Skin epidermis (tissue), 12 donors: ENCODE measurements around the gene SYNGR3.

ENCODE experiments used
- H3K27ac ChIP-seq, 21 experiments: fragments of 200-600 bp; sonication (generic) in 11 of 21; one replicate each; pipeline ENCODE4 v1.5.0; 2020; ENCODE audit warnings: mild to moderate bottlenecking in 3 of 21, inconsistent platforms in 2 of 21, moderate library complexity in 2 of 21
- H3K4me3 ChIP-seq, 7 experiments: fragments of 200-600 bp; sonication (generic) in 2 of 7; one replicate each; pipeline ENCODE4 v1.5.0; 2020; ENCODE audit warnings: inconsistent platforms in 2 of 7, mild to moderate bottlenecking in 2 of 7, moderate library complexity in 1 of 7

Gene SYNGR3

GRCh38 chr16:2022723-2023091 is 32.9 kb downstream of the SYNGR3 start:
- Histone ChIP-seq H3K27ac (peak overlapping the region in 3 of 21 experiments; percentile 21 to 48 (median 45)), H3K4me3 (peak overlapping the region in 6 of 7 experiments; percentile 3 to 24 (median 14))

GRCh38 chr16:2023092-2024031 is 33.6 kb downstream of the SYNGR3 start:
- peak overlapping the region in 17 of 21 experiments; percentile 21 to 85 (median 59) for H3K27ac ChIP-seq
- H3K4me3 ChIP-seq, result peak overlapping the region in 6 of 7 experiments; percentile 3 to 24 (median 14)

GRCh38 chr16:2024032-2024420 is 34.3 kb downstream of the SYNGR3 start:
- H3K4me3 ChIP-seq, result no peak overlapping the region

GRCh38 chr16:2025251-2025650 is 35.5 kb downstream of the SYNGR3 start:
- Histone ChIP-seq H3K4me3 (no peak overlapping the region), H3K27ac (no peak overlapping the region)

More at GRCh38 chr16:2024032-2024420, 34.3 kb downstream of the SYNGR3 start:
- peak overlapping the region in 13 of 21 experiments; percentile 22 to 85 (median 59) for H3K27ac ChIP-seq

GRCh38 chr16:2025878-2026460 is 36.2 kb downstream of the SYNGR3 start:
- Histone ChIP-seq H3K4me3 (peak overlapping the region in 5 of 7 experiments; percentile 9 to 69 (median 54)), H3K27ac (peak overlapping the region in 7 of 21 experiments; percentile 6 to 66 (median 37))

GRCh38 chr16:2026461-2027023 is 36.8 kb downstream of the SYNGR3 start, which contains the start of gene NHERF2:
NHERF2 (plus strand) TSS chr16:2026902; CDS start chr16:2027006, 104 bp downstream.
- H3K27ac ChIP-seq, result peak within 1 kb of the TSS in 16 of 21 experiments; percentile 17 to 79 (median 65)

GRCh38 chr16:2027024-2028010 is 37.5 kb downstream of the SYNGR3 start:
- peak overlapping the region; percentile 52 to 69 (median 56) for H3K4me3 ChIP-seq
- H3K27ac ChIP-seq, result peak overlapping the region in 16 of 21 experiments; percentile 17 to 79 (median 63)

More at GRCh38 chr16:2026461-2027023, 36.8 kb downstream of the SYNGR3 start, which contains the start of gene NHERF2:
- H3K4me3 ChIP-seq, result peak within 1 kb of the TSS; percentile 52 to 69 (median 56)

GRCh38 chr16:2028146-2028545 is 38.4 kb downstream of the SYNGR3 start:
- H3K4me3 ChIP-seq, result peak overlapping the region in 5 of 7 experiments; percentile 52 to 69 (median 58)
- H3K27ac ChIP-seq, result peak overlapping the region in 2 of 21 experiments; percentile 17 to 35

GRCh38 chr16:2028620-2029220 is 39.0 kb downstream of the SYNGR3 start:
- H3K27ac ChIP-seq, result no peak overlapping the region
- peak overlapping the region in 1 of 7 experiments; percentile 69 for H3K4me3 ChIP-seq

- Histone ChIP-seq H3K27ac (no peak overlapping the region), H3K4me3 (no peak overlapping the region)
These were observed 39.6 kb downstream of the SYNGR3 start for GRCh38 chr16:2029350-2029749.

- Histone ChIP-seq H3K27ac (peak overlapping the region in 4 of 21 experiments; percentile 8 to 45 (median 17)), H3K4me3 (no peak overlapping the region)
These were observed 40.3 kb downstream of the SYNGR3 start for GRCh38 chr16:2030036-2030435.

- Histone ChIP-seq H3K4me3 (no peak overlapping the region), H3K27ac (peak overlapping the region in 8 of 21 experiments; percentile 19 to 85 (median 40))
These were observed 41.4 kb downstream of the SYNGR3 start for GRCh38 chr16:2031081-2031577.

- Histone ChIP-seq H3K27ac (peak overlapping the region in 20 of 21 experiments; percentile 47 to 86 (median 76)), H3K4me3 (peak overlapping the region in 2 of 7 experiments; percentile 23 to 28)
These were observed 42.7 kb downstream of the SYNGR3 start for GRCh38 chr16:2032285-2033056.

- H3K4me3 ChIP-seq, result peak overlapping the region; percentile 2 to 28 (median 14)
- H3K27ac ChIP-seq, result peak overlapping the region in 20 of 21 experiments; percentile 47 to 86 (median 76)
These were observed 43.5 kb downstream of the SYNGR3 start for GRCh38 chr16:2033057-2033908.

- H3K4me3 ChIP-seq, result peak overlapping the region in 6 of 7 experiments; percentile 2 to 28 (median 18)
- peak overlapping the region in 20 of 21 experiments; percentile 47 to 91 (median 76) for H3K27ac ChIP-seq
These were observed 44.3 kb downstream of the SYNGR3 start for GRCh38 chr16:2033909-2034695.
